WERI-Rb-1 (cell line): ENCODE data around the gene GZMH.
"Not testable (repeated sequence)": the region's sequence is repeated elsewhere in the genome, so short reads cannot be mapped to it uniquely, and the experiment has no call there.

Experiments used
- DNase-seq: peaks from one replicate; pipeline ENCODE4 v3.0.0-alpha.2; 2020
- H3K27ac ChIP-seq: fragments of 250-450 bp; sonication (Bioruptor Pico); 2 replicates; pipeline ENCODE4 v1.5.1; 2020; ENCODE audit warnings: mild to moderate bottlenecking, moderate library complexity
- H3K27me3 ChIP-seq: fragments of 250-450 bp; sonication (Bioruptor Pico); 2 replicates; pipeline ENCODE4 v1.5.1; 2021; ENCODE audit warnings: mild to moderate bottlenecking, low read depth, moderate library complexity; ENCODE audit not compliant: insufficient read depth, severe bottlenecking
- H3K36me3 ChIP-seq: fragments of 250-450 bp; sonication (Bioruptor Pico); 2 replicates; pipeline ENCODE4 v1.5.1; 2020; ENCODE audit warnings: mild to moderate bottlenecking, moderate library complexity
- H3K4me3 ChIP-seq: 2 replicates; pipeline ENCODE4 v1.5.1; 2011; ENCODE audit warnings: low read depth, mild to moderate bottlenecking, control low read depth, low read length
- H3K9me3 ChIP-seq: fragments of 250-450 bp; sonication (Bioruptor Pico); 2 replicates; pipeline ENCODE4 v1.5.1; 2021; ENCODE audit warnings: mild to moderate bottlenecking, moderate library complexity; ENCODE audit not compliant: severe bottlenecking
- CTCF ChIP-seq: IDR thresholded peaks from 2 replicates; pipeline ENCODE4 v1.5.1; 2011; ENCODE audit warnings: low read depth, mild to moderate bottlenecking, control low read depth, inconsistent platforms, low read length

The GZMH gene

GRCh38 chr14:24609655-24610344 lies at the start of gene GZMH:
GZMH (minus strand) TSS chr14:24609685; CDS start chr14:24609613, 72 bp downstream.
- no peaks in the 10 kb centered on the region for H3K9me3 ChIP-seq
- no peak for DNase-seq
- H3K36me3 ChIP-seq: no peaks in the 10 kb centered on the region
- peaks cover 60% of the 10 kb centered on the region for H3K27me3 ChIP-seq
- no peak within 1 kb of the TSS for H3K27ac ChIP-seq
- TF ChIP-seq CTCF: no peak
- H3K4me3 ChIP-seq: no peak within 1 kb of the TSS

GRCh38 chr14:24648361-24648760 lies 38.9 kb upstream of the GZMH start:
- H3K36me3 ChIP-seq, DNase-seq, H3K9me3 ChIP-seq, H3K27ac ChIP-seq, H3K4me3 ChIP-seq: not testable (repeated sequence)
- H3K27me3 ChIP-seq: peaks cover 24% of the 10 kb centered on the region

- no peak for DNase-seq
- TF ChIP-seq CTCF: no peak
Measured at GRCh38 chr14:24639905-24640304, 30.4 kb upstream of the GZMH start.

GRCh38 chr14:24639270-24639669 lies 29.8 kb upstream of the GZMH start:
- H3K27ac ChIP-seq: no peak overlapping the region
- no peaks in the 10 kb centered on the region for H3K9me3 ChIP-seq
- H3K4me3 ChIP-seq: no peak overlapping the region
- TF ChIP-seq CTCF: no peak
- no peak for DNase-seq
- H3K27me3 ChIP-seq: peaks cover 39% of the 10 kb centered on the region
- no peaks in the 10 kb centered on the region for H3K36me3 ChIP-seq

More at GRCh38 chr14:24639905-24640304, 30.4 kb upstream of the GZMH start:
- H3K9me3 ChIP-seq: no peaks in the 10 kb centered on the region
- peaks cover 37% of the 10 kb centered on the region for H3K27me3 ChIP-seq
- H3K36me3 ChIP-seq: no peaks in the 10 kb centered on the region
- H3K4me3 ChIP-seq: no peak overlapping the region
- no peak overlapping the region for H3K27ac ChIP-seq

- no peak for TF ChIP-seq CTCF
- no peaks in the 10 kb centered on the region for H3K9me3 ChIP-seq
- H3K36me3 ChIP-seq: no peaks in the 10 kb centered on the region
Measured at GRCh38 chr14:24634158-24634557, 24.7 kb upstream of the GZMH start, which contains the start of gene GZMB. GZMB (minus strand) TSS chr14:24634190; CDS start chr14:24634160, 30 bp downstream.

GRCh38 chr14:24633353-24633752 lies 23.9 kb upstream of the GZMH start:
- H3K9me3 ChIP-seq: no peaks in the 10 kb centered on the region
- no peak overlapping the region for H3K4me3 ChIP-seq
- TF ChIP-seq CTCF: no peak
- DNase-seq: no peak
- no peaks in the 10 kb centered on the region for H3K36me3 ChIP-seq
- H3K27me3 ChIP-seq: peaks cover 34% of the 10 kb centered on the region
- H3K27ac ChIP-seq: no peak overlapping the region

More at GRCh38 chr14:24634158-24634557, 24.7 kb upstream of the GZMH start, which contains the start of gene GZMB:
- Histone ChIP-seq H3K27me3 (peaks cover 34% of the 10 kb centered on the region), H3K4me3 (no peak within 1 kb of the TSS), H3K27ac (no peak within 1 kb of the TSS)
- DNase-seq: no peak
